HG02884 (cell line): ENCODE results near the gene WDCP.

Source experiments
- ATAC-seq: cut with Tn5 transposase; IDR thresholded peaks from one replicate; pipeline ENCODE4 v1.9.1; 2021; ENCODE audit warnings: mild to moderate bottlenecking, moderate library complexity; ENCODE audit not compliant: unreplicated experiment

Gene WDCP

DNA sequence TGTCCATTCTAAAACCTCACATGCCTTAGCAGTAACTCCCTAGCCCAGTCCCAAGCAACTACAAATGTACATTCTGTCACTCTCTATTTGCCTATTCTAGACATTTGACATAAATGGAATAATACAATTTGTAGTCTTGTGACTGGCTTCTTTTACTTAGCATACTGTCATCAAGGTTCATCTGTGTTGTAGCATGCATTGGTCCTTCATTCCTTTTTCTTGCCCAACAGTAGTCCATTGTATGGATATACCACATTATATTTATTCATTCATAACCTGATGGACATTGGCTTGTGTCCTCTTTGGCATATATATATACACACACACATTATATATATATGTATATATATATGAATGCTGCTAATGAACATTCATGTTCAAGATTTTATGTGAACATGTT is 39.5 kb downstream of the WDCP start:
- ATAC-seq: no peak

DNA sequence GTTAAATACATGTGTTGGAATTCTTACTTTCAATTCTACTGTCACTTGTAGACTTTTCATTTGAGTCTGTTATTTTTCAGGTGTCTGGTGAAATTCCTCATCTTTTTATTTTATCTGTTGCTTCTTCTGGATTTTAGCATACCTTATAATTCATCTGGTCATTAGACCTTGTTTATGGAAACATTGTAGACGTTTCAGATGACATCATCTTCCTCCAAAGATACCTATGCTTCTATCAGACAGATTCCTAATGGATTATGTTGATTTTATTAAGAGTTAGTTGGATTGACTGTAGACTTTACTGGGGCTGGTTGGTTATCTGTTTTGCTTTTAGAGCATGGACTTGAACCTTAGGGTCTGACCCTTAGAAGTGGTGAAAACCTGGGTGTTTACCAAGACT is 52.6 kb downstream of the WDCP start:
- no peak for ATAC-seq

DNA sequence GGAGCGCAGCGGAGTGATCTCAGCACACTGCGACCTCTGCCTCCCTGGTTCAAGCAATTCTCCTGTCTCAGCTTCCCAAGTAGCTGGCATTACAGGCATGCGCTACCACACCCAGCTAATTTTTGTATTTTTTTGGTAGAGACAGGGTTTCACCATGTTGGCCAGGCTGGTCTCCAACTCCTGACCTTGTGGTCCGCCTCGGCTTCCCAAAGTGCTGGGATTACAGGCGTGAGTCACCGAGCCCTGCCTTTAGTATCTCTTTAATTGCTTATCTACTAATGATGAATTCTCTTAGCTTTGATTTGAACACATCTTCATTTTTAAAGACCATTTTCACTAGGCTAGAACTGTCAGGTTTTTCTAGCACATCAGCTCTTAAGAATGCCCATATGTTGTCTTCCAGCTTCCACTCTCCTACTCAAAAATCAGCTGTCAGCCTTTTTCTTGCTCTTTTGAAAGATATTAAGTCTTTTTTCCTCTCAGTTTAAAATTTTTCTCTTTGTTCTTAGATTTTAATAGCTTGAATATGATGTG is 53.4 kb downstream of the WDCP start:
- no peak for ATAC-seq

DNA sequence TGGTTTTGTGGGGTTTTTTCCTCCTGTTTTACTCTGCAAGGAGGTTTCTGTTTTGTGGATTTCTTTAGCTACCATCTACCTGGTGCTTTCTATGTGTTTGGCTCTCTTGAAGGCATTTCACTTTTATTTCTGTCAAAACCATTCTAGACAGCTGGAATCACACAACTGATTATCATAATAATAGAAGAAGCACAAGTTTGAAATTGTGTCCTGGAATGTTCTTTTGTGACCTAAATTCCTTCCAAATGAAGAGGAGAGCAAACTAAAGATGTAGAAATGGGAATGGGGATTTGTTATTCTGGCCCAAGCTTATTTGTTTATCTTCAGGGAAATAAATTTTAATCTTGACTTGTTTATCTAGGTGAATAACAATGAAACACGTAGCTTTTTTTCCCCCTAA is 54.3 kb downstream of the WDCP start:
- ATAC-seq: no peak

DNA sequence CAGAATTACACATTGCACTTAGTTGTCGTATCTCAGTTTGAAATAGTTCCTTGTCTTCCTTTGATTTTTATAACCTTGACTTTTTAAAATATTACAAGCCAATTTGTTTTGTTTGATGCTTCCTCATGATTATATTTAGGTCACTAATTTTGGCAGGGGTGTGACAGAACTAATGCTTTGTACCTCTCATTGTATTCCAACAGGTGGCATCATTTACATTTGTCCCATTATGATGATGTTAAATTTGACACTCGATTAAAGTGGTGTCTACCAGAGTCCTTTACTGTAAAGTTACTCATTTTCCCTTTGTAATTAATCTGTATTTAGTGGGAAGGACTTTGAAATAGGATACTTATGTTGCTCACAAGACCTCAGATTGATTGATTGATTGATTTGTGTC is 58.8 kb downstream of the WDCP start:
- ATAC-seq: no peak
